Omental fat pad (tissue), 4 donors: ENCODE results near the gene SCYGR4. TPM values are rescaled to one million over a fixed set of nuclear protein-coding genes. Genes with fewer than 3 reads are reported as not detected.
"Not testable (repeated sequence)": the region's sequence is repeated elsewhere in the genome, so short reads cannot be mapped to it uniquely, and the experiment has no call there.

Experiments used
- ATAC-seq: fragments of 150-250 bp; one replicate; pipeline ENCODE4 v1.9.1; 2016; ENCODE audit warnings: mild to moderate bottlenecking, moderate library complexity; ENCODE audit not compliant: low FRiP score
- DNase-seq: peaks from one replicate; pipeline ENCODE4 v3.0.0-alpha.2; 2019; ENCODE audit warnings: low spot score
- total RNA-seq, 4 donors: library from RNA; depleted of rRNA; stranded (reverse); fragments of >200 nt; gene quantifications; one replicate each; pipeline ENCODE4 v1.1.0, GENCODE V29; 2016
- TF ChIP-seq, protein P1 (sequence below), 3 donors: fragments of 450-650 bp; IDR thresholded peaks; one replicate each; pipeline ENCODE4 v1.5.1; 2016 to 2017; ENCODE audit warnings: antibody characterized with exemption in 3 of 3, mild to moderate bottlenecking in 3 of 3, moderate library complexity in 2 of 3

Gene SCYGR4
- total RNA-seq, 4 donors from 2014 or later: 0.84 TPM; not detected in 3

GRCh38 chr2:227579791-227580190, 37.5 kb upstream of the SCYGR4 start:
- ATAC-seq (no peak), DNase-seq (no peak)
- TF ChIP-seq, protein P1, sequence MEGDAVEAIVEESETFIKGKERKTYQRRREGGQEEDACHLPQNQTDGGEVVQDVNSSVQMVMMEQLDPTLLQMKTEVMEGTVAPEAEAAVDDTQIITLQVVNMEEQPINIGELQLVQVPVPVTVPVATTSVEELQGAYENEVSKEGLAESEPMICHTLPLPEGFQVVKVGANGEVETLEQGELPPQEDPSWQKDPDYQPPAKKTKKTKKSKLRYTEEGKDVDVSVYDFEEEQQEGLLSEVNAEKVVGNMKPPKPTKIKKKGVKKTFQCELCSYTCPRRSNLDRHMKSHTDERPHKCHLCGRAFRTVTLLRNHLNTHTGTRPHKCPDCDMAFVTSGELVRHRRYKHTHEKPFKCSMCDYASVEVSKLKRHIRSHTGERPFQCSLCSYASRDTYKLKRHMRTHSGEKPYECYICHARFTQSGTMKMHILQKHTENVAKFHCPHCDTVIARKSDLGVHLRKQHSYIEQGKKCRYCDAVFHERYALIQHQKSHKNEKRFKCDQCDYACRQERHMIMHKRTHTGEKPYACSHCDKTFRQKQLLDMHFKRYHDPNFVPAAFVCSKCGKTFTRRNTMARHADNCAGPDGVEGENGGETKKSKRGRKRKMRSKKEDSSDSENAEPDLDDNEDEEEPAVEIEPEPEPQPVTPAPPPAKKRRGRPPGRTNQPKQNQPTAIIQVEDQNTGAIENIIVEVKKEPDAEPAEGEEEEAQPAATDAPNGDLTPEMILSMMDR (IDR thresholded peaks at IDR 0.05): no peak

GRCh38 chr2:227582369-227582768, 34.9 kb upstream of the SCYGR4 start:
- ATAC-seq (no peak), DNase-seq (no peak)
- TF ChIP-seq, protein P1 (IDR thresholded peaks at IDR 0.05): no peak

GRCh38 chr2:227592694-227593387, 24.5 kb upstream of the SCYGR4 start:
- no peak for ATAC-seq

GRCh38 chr2:227595797-227596196, 21.5 kb upstream of the SCYGR4 start:
- no peak for ATAC-seq
- TF ChIP-seq, protein P1 (IDR thresholded peaks at IDR 0.05): no peak
- no peak for DNase-seq

More at GRCh38 chr2:227592694-227593387, 24.5 kb upstream of the SCYGR4 start:
- DNase-seq: no peak
- TF ChIP-seq, protein P1 (IDR thresholded peaks at IDR 0.05): no peak

GRCh38 chr2:227597036-227597435, 20.3 kb upstream of the SCYGR4 start:
- TF ChIP-seq, protein P1 (IDR thresholded peaks at IDR 0.05): no peak
- no peak for DNase-seq
- no peak for ATAC-seq

GRCh38 chr2:227597998-227598397, 19.3 kb upstream of the SCYGR4 start:
- TF ChIP-seq, protein P1 (IDR thresholded peaks at IDR 0.05): no peak
- DNase-seq: no peak
- ATAC-seq: no peak

DNA sequence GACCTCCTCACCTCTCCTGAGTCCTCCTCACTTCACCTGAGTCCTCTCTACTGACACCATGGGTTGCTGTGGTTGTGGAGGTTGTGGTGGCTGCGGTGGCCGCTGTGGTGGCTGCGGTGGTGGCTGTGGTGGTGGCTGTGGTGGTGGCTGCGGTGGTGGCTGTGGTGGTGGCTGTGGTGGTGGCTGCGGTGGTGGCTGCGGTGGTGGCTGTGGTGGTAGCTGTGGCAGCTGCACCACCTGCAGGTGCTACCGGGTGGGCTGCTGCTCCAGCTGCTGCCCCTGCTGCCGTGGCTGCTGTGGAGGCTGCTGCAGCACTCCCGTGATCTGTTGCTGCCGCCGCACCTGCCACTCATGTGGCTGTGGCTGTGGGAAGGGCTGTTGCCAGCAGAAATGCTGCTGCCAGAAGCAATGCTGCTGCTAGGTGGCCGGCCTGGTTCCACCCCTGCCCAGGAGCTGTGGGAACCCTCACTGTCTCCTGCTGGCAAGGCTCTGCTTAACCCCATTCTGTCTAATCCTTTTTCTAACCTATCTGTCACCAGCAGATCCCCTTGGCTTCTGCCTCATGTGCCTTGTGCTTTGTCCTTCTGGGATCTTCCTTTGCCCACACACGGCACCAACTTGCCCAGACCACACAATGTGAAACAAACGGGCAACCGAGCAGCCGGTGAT, 18.3 kb upstream of the SCYGR4 start, which contains the start of gene SCYGR2:
Gene SCYGR2 (plus strand): TSS at position 59 of the 669 bp plus-strand sequence. CDS start 0 bp downstream, at position 59.
- not testable (repeated sequence) for ATAC-seq, DNase-seq
